Esophagus mucosa (tissue), 1 donor: Measurements from ENCODE around the gene IL34. TPM values are rescaled to one million over a fixed set of nuclear protein-coding genes. Genes with fewer than 3 reads are reported as not detected.
A peak's percentile ranks its signal among the peaks of the same experiment; 100 is the strongest.
"Not testable (repeated sequence)": the region's sequence is repeated elsewhere in the genome, so short reads cannot be mapped to it uniquely, and the experiment has no call there.

Experiments used
- ATAC-seq: fragments of 200-7000 bp; cut with Tn5 transposase; one replicate; pipeline ENCODE4 v1.9.1; 2020
- total RNA-seq: library from RNA; stranded (reverse); gene quantifications from one replicate; pipeline ENCODE4 v1.2.4, GENCODE V29; 2023
- donor health status: DM: yes; HTN: yes; CAD: no.

IL34 gene
- total RNA-seq, 1 donor from 2014 or later, result 7.9 TPM

- ATAC-seq, result no peak
These were observed 14.1 kb upstream of the IL34 start for GRCh38 chr16:70632273-70632672.

- ATAC-seq, result not testable (repeated sequence)
These were observed 12.7 kb upstream of the IL34 start for GRCh38 chr16:70633617-70634016.

- ATAC-seq, result no peak
These were observed 11.5 kb upstream of the IL34 start for GRCh38 chr16:70634861-70635260.

GRCh38 chr16:70635336-70636016 lies 10.9 kb upstream of the IL34 start:
- ATAC-seq, result no peak

GRCh38 chr16:70638814-70639792 lies 7.3 kb upstream of the IL34 start:
- ATAC-seq, result peak; percentile 87

- no peak for ATAC-seq
These were observed 3.7 kb upstream of the IL34 start for GRCh38 chr16:70642633-70643032.

GRCh38 chr16:70643264-70643663 lies 3.1 kb upstream of the IL34 start:
- not testable (repeated sequence) for ATAC-seq

- no peak for ATAC-seq
These were observed 1.4 kb upstream of the IL34 start for GRCh38 chr16:70644763-70645597.

- no peak for ATAC-seq
These were observed 1.3 kb downstream of the IL34 start for GRCh38 chr16:70647441-70648359.

GRCh38 chr16:70648606-70649005 lies 2.2 kb downstream of the IL34 start:
- ATAC-seq, result no peak

- ATAC-seq, result no peak
These were observed 2.9 kb downstream of the IL34 start for GRCh38 chr16:70649300-70649699.

GRCh38 chr16:70650216-70650615 lies 3.9 kb downstream of the IL34 start:
- no peak for ATAC-seq

GRCh38 chr16:70651524-70651923 lies 5.2 kb downstream of the IL34 start:
- ATAC-seq, result peak; percentile 24

- peak; percentile 53 for ATAC-seq
These were observed 6.0 kb downstream of the IL34 start for GRCh38 chr16:70652322-70652721.

- no peak for ATAC-seq
These were observed 7.0 kb downstream of the IL34 start for GRCh38 chr16:70653406-70653805.

- peak; percentile 78 for ATAC-seq
These were observed 7.7 kb downstream of the IL34 start for GRCh38 chr16:70653809-70654771.

- ATAC-seq, result no peak
These were observed 9.8 kb downstream of the IL34 start for GRCh38 chr16:70656065-70656711.

GRCh38 chr16:70656712-70657263 lies 10.4 kb downstream of the IL34 start:
- no peak for ATAC-seq

GRCh38 chr16:70657956-70658355 lies 11.6 kb downstream of the IL34 start:
- no peak for ATAC-seq

GRCh38 chr16:70658921-70659320 lies 12.6 kb downstream of the IL34 start:
- ATAC-seq, result no peak
